PC-3 (cell line): Measurements from ENCODE around the gene SPSB3. TPM values are rescaled to one million over a fixed set of nuclear protein-coding genes. Genes with fewer than 3 reads are reported as not detected.

Experiments used
- ATAC-seq: fragments of 200-7000 bp; cut with Tn5 transposase; 2 replicates; pipeline ENCODE4 v1.9.1; 2020; ENCODE audit warnings: mild to moderate bottlenecking, moderate library complexity
- BruUV-seq: library from RNA; stranded (reverse); fragments of 400-500 nt; replicated peaks from 2 replicates; lab custom pipeline; 2021; lab: Mats Ljungman, UMichigan
- CTCF ChIA-PET: fragments of 300-600 bp; sonication (Branson Sonifier 250); formaldehyde crosslinking; loops from one replicate; lab custom pipeline; 2022; ENCODE audit warnings: antibody characterized with exemption; lab: Charles Lee
- POLR2A ChIA-PET: fragments of 300-600 bp; sonication (Branson Sonifier 250); formaldehyde crosslinking; loops from one replicate; lab custom pipeline; 2022; ENCODE audit warnings: antibody characterized with exemption; ENCODE audit not compliant: unreplicated experiment; lab: Charles Lee
- DNase-seq: peaks from one replicate; pipeline ENCODE4 v3.0.0-alpha.2; 2015
- H2AFZ ChIP-seq: fragments of 300-600 bp; sonication (generic); 2 replicates; pipeline ENCODE4 v1.6.0; 2016; ENCODE audit warnings: antibody characterized with exemption, low read length
- H3F3A ChIP-seq: fragments of 300-600 bp; sonication (generic); one replicate; pipeline ENCODE4 v1.6.0; 2017; ENCODE audit warnings: antibody characterized with exemption, low read length, control low read depth, mild to moderate bottlenecking; ENCODE audit not compliant: unreplicated experiment
- H3K27ac ChIP-seq: fragments of 300-600 bp; sonication (generic); 2 replicates; pipeline ENCODE4 v1.5.1; 2016; ENCODE audit warnings: mild to moderate bottlenecking, low read length
- H3K27me3 ChIP-seq: fragments of 300-600 bp; sonication (generic); 2 replicates; pipeline ENCODE4 v1.6.1; 2016; ENCODE audit warnings: low read length, mixed read lengths
- H3K36me3 ChIP-seq: fragments of 300-600 bp; sonication (generic); 2 replicates; pipeline ENCODE4 v1.6.1; 2016; ENCODE audit warnings: low read depth, mixed run types, low read length, mixed read lengths
- H3K4me1 ChIP-seq: fragments of 300-600 bp; sonication (generic); 2 replicates; pipeline ENCODE4 v1.5.1; 2016; ENCODE audit warnings: low read length; ENCODE audit not compliant: insufficient read depth
- H3K4me2 ChIP-seq: fragments of 300-600 bp; sonication (generic); 2 replicates; pipeline ENCODE4 v1.6.0; 2016; ENCODE audit warnings: low read length
- H3K4me3 ChIP-seq: fragments of 300-600 bp; sonication (generic); 2 replicates; pipeline ENCODE4 v1.5.1; 2016; ENCODE audit warnings: mild to moderate bottlenecking, low read length, mixed read lengths
- H3K79me2 ChIP-seq: fragments of 300-600 bp; sonication (generic); 2 replicates; pipeline ENCODE4 v1.6.1; 2017; ENCODE audit warnings: low read length, mixed read lengths
- H3K9ac ChIP-seq: fragments of 300-600 bp; sonication (generic); 2 replicates; pipeline ENCODE4 v1.6.0; 2016; ENCODE audit warnings: mild to moderate bottlenecking, low read length
- H3K9me2 ChIP-seq: fragments of 300-600 bp; sonication (generic); replicated peaks from 2 replicates; pipeline ENCODE4 v1.6.1; 2016; ENCODE audit warnings: mixed run types, low read length, mixed read lengths
- H3K9me3 ChIP-seq: fragments of 300-600 bp; sonication (generic); 2 replicates; pipeline ENCODE4 v1.6.1; 2016; ENCODE audit warnings: low read length, mixed read lengths
- H4K20me1 ChIP-seq: fragments of 300-600 bp; sonication (generic); 2 replicates; pipeline ENCODE4 v1.6.1; 2016; ENCODE audit warnings: low read length, mixed read lengths
- CTCF ChIP-seq: fragments of 300-600 bp; sonication (generic); conservative IDR thresholded peaks from 2 replicates; pipeline ENCODE4 v1.5.1; 2017; ENCODE audit warnings: antibody characterized with exemption, low read depth, mild to moderate bottlenecking, low read length
- EZH2 ChIP-seq: fragments of 300-600 bp; sonication (generic); IDR thresholded peaks from one replicate; pipeline ENCODE4 v1.6.1; 2017; ENCODE audit warnings: antibody characterized with exemption, mild to moderate bottlenecking, low read length; ENCODE audit not compliant: unreplicated experiment
- EZH2phosphoT487 ChIP-seq: fragments of 300-600 bp; sonication (generic); IDR thresholded peaks from 2 replicates; pipeline ENCODE4 v1.6.1; 2018; ENCODE audit warnings: mild to moderate bottlenecking, antibody characterized with exemption, low read length, borderline replicate concordance
- intact Hi-C: fragments of 100-400 bp; cut with micrococcal nuclease; formaldehyde crosslinking; loops from 2 replicates; pipeline ENCODE4 v1.9.0; 2023
- total RNA-seq: library from RNA; depleted of rRNA; stranded (reverse); fragments of >200 nt; gene quantifications from 2 replicates; pipeline ENCODE4 v1.2.3, GENCODE V29; 2014

SPSB3 gene
- total RNA-seq, 1 experiment from 2014 or later = 27.4 TPM

GRCh38 chr16:1766701-1767100 is 15.7 kb downstream of the SPSB3 start:
- H3K4me3 ChIP-seq = no peak overlapping the region
- H3F3A ChIP-seq = no peaks in the 10 kb centered on the region
- H3K79me2 ChIP-seq = peaks cover under 1% of the 10 kb centered on the region
- POLR2A ChIA-PET = no interaction called here
- ATAC-seq = no peak
- no peaks in the 10 kb centered on the region for H4K20me1 ChIP-seq
- no peak overlapping the region for H2AFZ ChIP-seq
- no TSS peak for BruUV-seq
- TF ChIP-seq EZH2phosphoT487 (no peak), CTCF (no peak), EZH2 (no peak)
- no peak overlapping the region for H3K9ac ChIP-seq
- no peak overlapping the region for H3K27ac ChIP-seq
- H3K4me2 ChIP-seq = no peak overlapping the region
- CTCF ChIA-PET = no interaction called here
- H3K9me3 ChIP-seq = no peaks in the 10 kb centered on the region
- 0 out of 2 replicates have a peak, but pooled peaks cover under 1% of the 10 kb centered on the region for H3K4me1 ChIP-seq
- H3K36me3 ChIP-seq = no peaks in the 10 kb centered on the region
- no peak for DNase-seq
- intact Hi-C loops = no loop called here
- H3K9me2 ChIP-seq = no peaks in the 10 kb centered on the region
- no peaks in the 10 kb centered on the region for H3K27me3 ChIP-seq

GRCh38 chr16:1766231-1766630 is 16.1 kb downstream of the SPSB3 start:
- Histone ChIP-seq H3K9me3 (no peaks in the 10 kb centered on the region), H3K36me3 (no peaks in the 10 kb centered on the region), H3K9me2 (no peaks in the 10 kb centered on the region), H3F3A (no peaks in the 10 kb centered on the region), H3K9ac (no peak overlapping the region), H3K27ac (no peak overlapping the region), H3K27me3 (no peaks in the 10 kb centered on the region), H3K4me3 (no peak overlapping the region), H2AFZ (no peak overlapping the region), H4K20me1 (no peaks in the 10 kb centered on the region), H3K79me2 (no peaks in the 10 kb centered on the region), H3K4me2 (no peak overlapping the region), H3K4me1 (no peaks in the 10 kb centered on the region)
- intact Hi-C loops = no loop called here
- POLR2A ChIA-PET = no interaction called here
- no TSS peak for BruUV-seq
- no peak for DNase-seq
- ATAC-seq = no peak
- TF ChIP-seq CTCF = no peak
- no peak for TF ChIP-seq EZH2
- TF ChIP-seq EZH2phosphoT487 = no peak
- CTCF ChIA-PET = no interaction called here

- no peak for DNase-seq
- POLR2A ChIA-PET = no interaction called here
- TF ChIP-seq EZH2 (no peak), CTCF (no peak), EZH2phosphoT487 (no peak)
These were observed 16.5 kb downstream of the SPSB3 start for GRCh38 chr16:1765826-1766225.

More at GRCh38 chr16:1765826-1766225, 16.5 kb downstream of the SPSB3 start:
- no peaks in the 10 kb centered on the region for H3K79me2 ChIP-seq
- no peak overlapping the region for H3K27ac ChIP-seq
- no peak overlapping the region for H2AFZ ChIP-seq
- H3K9me3 ChIP-seq = no peaks in the 10 kb centered on the region
- intact Hi-C loops = no loop called here
- ATAC-seq = no peak
- no peaks in the 10 kb centered on the region for H3F3A ChIP-seq
- BruUV-seq = no TSS peak
- H3K36me3 ChIP-seq = no peaks in the 10 kb centered on the region
- CTCF ChIA-PET = no interaction called here
- no peaks in the 10 kb centered on the region for H4K20me1 ChIP-seq
- no peaks in the 10 kb centered on the region for H3K27me3 ChIP-seq
- H3K4me2 ChIP-seq = no peak overlapping the region
- no peak overlapping the region for H3K4me3 ChIP-seq
- H3K9ac ChIP-seq = no peak overlapping the region
- no peaks in the 10 kb centered on the region for H3K9me2 ChIP-seq
- H3K4me1 ChIP-seq = no peaks in the 10 kb centered on the region
